Loucy (cell line): ENCODE results near the gene RNF19B.
A peak's percentile ranks its signal among the peaks of the same experiment; 100 is the strongest.

Experiments
- CTCF ChIP-seq: fragments of 200-600 bp; sonication (generic); conservative IDR thresholded peaks from 2 replicates; pipeline ENCODE4 v1.5.1; 2014; ENCODE audit warnings: mild to moderate bottlenecking, antibody characterized with exemption, low read length
- EZH2phosphoT487 ChIP-seq: fragments of 200-600 bp; IDR thresholded peaks from 2 replicates; pipeline ENCODE4 v1.6.1; 2018; ENCODE audit warnings: antibody characterized with exemption, mild to moderate bottlenecking, moderate library complexity, borderline replicate concordance

GRCh38 chr1:33007190-33008050 lies 42.8 kb upstream of the RNF19B start:
- TF ChIP-seq CTCF: peak; percentile 47
- no peak for TF ChIP-seq EZH2phosphoT487
